ENCODE results near the gene FBXO22. TPM values are rescaled to one million over a fixed set of nuclear protein-coding genes. Genes with fewer than 3 reads are reported as not detected.

FBXO22 gene
- total and polyA plus RNA-seq, 3 donors from 2014 or later = 16.8 to 25.7 (median 23.2) TPM

- Histone ChIP-seq H3K9me3 (no peaks in the 10 kb centered on the region), H3K27me3 (no peaks in the 10 kb centered on the region), H3K4me3 (no peak overlapping the region), H3K4me1 (no peaks in the 10 kb centered on the region), H3K27ac (no peak overlapping the region), H3K36me3 (ENCODE audit: low read depth, missing control alignments) (no peaks in the 10 kb centered on the region)
- intact Hi-C loops (cut with DNase I; ENCODE audit: low total_unique reads) = no loop called here
- no peak for DNase-seq
- WGBS, 2 donors = 82 to 85% methylated on average over 7 of the region's 7 CpGs
- TF ChIP-seq POLR2A (IDR thresholded peaks at IDR 0.05) = no peak
- TF ChIP-seq, protein P1, sequence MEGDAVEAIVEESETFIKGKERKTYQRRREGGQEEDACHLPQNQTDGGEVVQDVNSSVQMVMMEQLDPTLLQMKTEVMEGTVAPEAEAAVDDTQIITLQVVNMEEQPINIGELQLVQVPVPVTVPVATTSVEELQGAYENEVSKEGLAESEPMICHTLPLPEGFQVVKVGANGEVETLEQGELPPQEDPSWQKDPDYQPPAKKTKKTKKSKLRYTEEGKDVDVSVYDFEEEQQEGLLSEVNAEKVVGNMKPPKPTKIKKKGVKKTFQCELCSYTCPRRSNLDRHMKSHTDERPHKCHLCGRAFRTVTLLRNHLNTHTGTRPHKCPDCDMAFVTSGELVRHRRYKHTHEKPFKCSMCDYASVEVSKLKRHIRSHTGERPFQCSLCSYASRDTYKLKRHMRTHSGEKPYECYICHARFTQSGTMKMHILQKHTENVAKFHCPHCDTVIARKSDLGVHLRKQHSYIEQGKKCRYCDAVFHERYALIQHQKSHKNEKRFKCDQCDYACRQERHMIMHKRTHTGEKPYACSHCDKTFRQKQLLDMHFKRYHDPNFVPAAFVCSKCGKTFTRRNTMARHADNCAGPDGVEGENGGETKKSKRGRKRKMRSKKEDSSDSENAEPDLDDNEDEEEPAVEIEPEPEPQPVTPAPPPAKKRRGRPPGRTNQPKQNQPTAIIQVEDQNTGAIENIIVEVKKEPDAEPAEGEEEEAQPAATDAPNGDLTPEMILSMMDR (IDR thresholded peaks at IDR 0.05) = no peak
Measured at GRCh38 chr15:75989875-75990274, 86.2 kb downstream of the FBXO22 start.

Small RNA genes within 50 kb of the gene (small RNA-seq; reads per million reads assigned to genes)
- 0 reads per million in 2 donors for gene RN7SL510P

Other genes starting within 250 kb of the FBXO22 start
- 1 to 10 TPM; 5.2 to 6.5 TPM for gene CSPG4, start 191.0 kb upstream of the FBXO22 start, total RNA-seq
- 4.4 TPM for gene CSPG4, start 191.0 kb upstream of the FBXO22 start, polyA plus RNA-seq (ENCODE audit: insufficient read depth, low read depth, low replicate concordance)
- 10 to 100 TPM; 36.4 to 43.8 TPM for gene UBE2Q2, start 60.4 kb upstream of the FBXO22 start, total RNA-seq
- 44.8 TPM for gene UBE2Q2, start 60.4 kb upstream of the FBXO22 start, polyA plus RNA-seq (ENCODE audit: insufficient read depth, low read depth, low replicate concordance)
- gene NRG4, start 108.5 kb downstream of the FBXO22 start, total RNA-seq = 10 to 100 TPM; 10.8 to 14.6 TPM
- 21.2 TPM for gene NRG4, start 108.5 kb downstream of the FBXO22 start, polyA plus RNA-seq (ENCODE audit: insufficient read depth, low read depth, low replicate concordance)
- gene TMEM266, start 156.1 kb downstream of the FBXO22 start, total RNA-seq = 10 to 100 TPM in 1 of 2 donors, 1 to 10 TPM in 1; 6.0 to 12.4 TPM
- 4.2 TPM for gene TMEM266, start 156.1 kb downstream of the FBXO22 start, polyA plus RNA-seq (ENCODE audit: insufficient read depth, low read depth, low replicate concordance)